ENCODE results near the gene APOC1. TPM values are rescaled to one million over a fixed set of nuclear protein-coding genes. Genes with fewer than 3 reads are reported as not detected.
A peak's percentile ranks its signal among the peaks of the same experiment; 100 is the strongest.

Gene APOC1
- total RNA-seq, 1 donor from 2014 or later, result 2.2 TPM

GRCh38 chr19:44951179-44952159 lies 37.1 kb downstream of the APOC1 start:
- peak overlapping the region; percentile 33 for H3K4me3 Mint-ChIP-seq (ENCODE audit: unreplicated experiment)
- no peaks in the 10 kb centered on the region for H3K27me3 Mint-ChIP-seq (ENCODE audit: low read depth)
- no peak for DNase-seq (ENCODE audit: low spot score)
- no peaks in the 10 kb centered on the region for H3K36me3 Mint-ChIP-seq (ENCODE audit: low read depth)
- no peaks in the 10 kb centered on the region for H3K9me3 Mint-ChIP-seq (ENCODE audit: low read depth)
- H3K4me1 Mint-ChIP-seq (ENCODE audit: low read depth), result peaks cover 22% of the 10 kb centered on the region
- TF ChIP-seq CTCF (IDR thresholded peaks at IDR 0.05), result peak; percentile 97
- peak overlapping the region; percentile 87 for H3K27ac Mint-ChIP-seq (ENCODE audit: unreplicated experiment)

GRCh38 chr19:44954278-44954648 lies 39.9 kb downstream of the APOC1 start:
- Mint-ChIP-seq H3K36me3 (ENCODE audit: low read depth) (no peaks in the 10 kb centered on the region), H3K27me3 (ENCODE audit: low read depth) (no peaks in the 10 kb centered on the region), H3K4me1 (ENCODE audit: low read depth) (peaks cover 41% of the 10 kb centered on the region), H3K4me3 (ENCODE audit: unreplicated experiment) (peak overlapping the region; percentile 97), H3K9me3 (ENCODE audit: low read depth) (no peaks in the 10 kb centered on the region), H3K27ac (ENCODE audit: unreplicated experiment) (peak overlapping the region; percentile 99)
- no peak for TF ChIP-seq CTCF (IDR thresholded peaks at IDR 0.05)
- no peak for DNase-seq (ENCODE audit: low spot score)

- Mint-ChIP-seq H3K4me1 (ENCODE audit: low read depth) (peaks cover 44% of the 10 kb centered on the region), H3K27ac (ENCODE audit: unreplicated experiment) (peak within 1 kb of the TSS; percentile 99), H3K4me3 (ENCODE audit: unreplicated experiment) (peak within 1 kb of the TSS; percentile 97), H3K27me3 (ENCODE audit: low read depth) (no peaks in the 10 kb centered on the region), H3K9me3 (ENCODE audit: low read depth) (no peaks in the 10 kb centered on the region), H3K36me3 (ENCODE audit: low read depth) (no peaks in the 10 kb centered on the region)
- TF ChIP-seq CTCF (IDR thresholded peaks at IDR 0.05), result peak; percentile 10
- peak; percentile 98 for DNase-seq (ENCODE audit: low spot score)
Observed at GRCh38 chr19:44954649-44955504, 40.5 kb downstream of the APOC1 start, which contains the start of gene CLPTM1. TSS of gene CLPTM1 (plus strand) at chr19:44955380. CDS start at chr19:44955396, 16 bp downstream.

- Mint-ChIP-seq H3K36me3 (ENCODE audit: low read depth) (no peaks in the 10 kb centered on the region), H3K27me3 (ENCODE audit: low read depth) (no peaks in the 10 kb centered on the region), H3K9me3 (ENCODE audit: low read depth) (no peaks in the 10 kb centered on the region), H3K27ac (ENCODE audit: unreplicated experiment) (peak overlapping the region; percentile 59), H3K4me1 (ENCODE audit: low read depth) (peaks cover 44% of the 10 kb centered on the region), H3K4me3 (ENCODE audit: unreplicated experiment) (peak overlapping the region; percentile 97)
- no peak for DNase-seq (ENCODE audit: low spot score)
- peak; percentile 2 for TF ChIP-seq CTCF (IDR thresholded peaks at IDR 0.05)
Observed at GRCh38 chr19:44955505-44956439, 41.4 kb downstream of the APOC1 start.
